NCI-H524 (cell line): ENCODE results near the gene FAM110D.
A peak's percentile ranks its signal among the peaks of the same experiment; 100 is the strongest.

Source experiments
- DNase-seq, 2 experiments: peaks; one replicate each; lab custom pipeline; 2025; lab: John Stamatoyannopoulos, UW

Gene FAM110D

GRCh38 chr1:26158908-26159742 is at the start of gene FAM110D:
FAM110D (plus strand) TSS chr1:26159079; CDS start chr1:26161292, 2,213 bp downstream.
- no peak for DNase-seq

GRCh38 chr1:26109229-26110164 is 49.4 kb upstream of the FAM110D start:
- DNase-seq: no peak

DNA sequence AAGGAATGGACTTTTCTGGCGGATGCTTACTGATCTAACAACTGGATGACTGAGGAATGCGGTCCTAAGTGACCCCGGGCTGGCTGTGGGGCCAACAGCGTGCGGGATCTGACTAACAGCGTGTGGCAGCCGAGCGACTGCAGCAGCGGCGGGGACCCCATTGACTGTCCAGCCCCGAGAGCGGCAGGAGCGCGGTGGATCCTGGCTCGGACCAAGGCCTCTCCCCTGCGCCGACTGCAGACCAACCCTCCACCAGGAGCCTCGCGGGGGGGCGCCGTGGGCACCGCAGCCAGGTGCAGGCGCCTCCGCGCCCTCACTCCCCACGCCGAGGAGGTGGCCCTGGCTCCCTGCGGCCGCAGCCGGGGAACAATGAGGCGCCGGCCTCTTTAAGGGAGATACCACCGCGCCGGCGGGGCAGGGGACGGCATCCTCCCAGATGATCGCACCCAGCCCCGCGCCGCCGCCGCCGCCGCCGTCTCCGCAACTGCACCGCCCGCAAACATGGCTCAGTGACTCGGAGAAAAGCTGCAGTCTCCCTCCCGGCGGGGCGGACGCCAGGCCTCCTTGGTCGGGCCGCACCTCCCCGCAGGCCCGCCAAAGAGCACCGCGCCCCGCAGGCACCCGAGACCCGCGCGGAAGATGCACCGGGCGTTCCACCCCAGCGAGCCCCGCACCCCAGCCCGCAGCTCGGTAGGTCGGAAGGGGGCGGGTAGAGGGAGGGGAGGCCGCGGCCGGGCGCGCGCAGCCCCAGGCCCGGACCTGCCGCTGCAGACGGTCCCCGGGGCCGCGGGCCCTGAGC is 47.9 kb upstream of the FAM110D start:
- peak; percentile 53 to 64 for DNase-seq

GRCh38 chr1:26111530-26112406 is 47.1 kb upstream of the FAM110D start, which contains the start of gene PDIK1L:
PDIK1L (plus strand) TSS chr1:26111824; CDS start chr1:26114309, 2,485 bp downstream.
- peak; percentile 77 to 94 for DNase-seq

- no peak for DNase-seq
These were observed 46.5 kb upstream of the FAM110D start for GRCh38 chr1:26112407-26112775.

DNA sequence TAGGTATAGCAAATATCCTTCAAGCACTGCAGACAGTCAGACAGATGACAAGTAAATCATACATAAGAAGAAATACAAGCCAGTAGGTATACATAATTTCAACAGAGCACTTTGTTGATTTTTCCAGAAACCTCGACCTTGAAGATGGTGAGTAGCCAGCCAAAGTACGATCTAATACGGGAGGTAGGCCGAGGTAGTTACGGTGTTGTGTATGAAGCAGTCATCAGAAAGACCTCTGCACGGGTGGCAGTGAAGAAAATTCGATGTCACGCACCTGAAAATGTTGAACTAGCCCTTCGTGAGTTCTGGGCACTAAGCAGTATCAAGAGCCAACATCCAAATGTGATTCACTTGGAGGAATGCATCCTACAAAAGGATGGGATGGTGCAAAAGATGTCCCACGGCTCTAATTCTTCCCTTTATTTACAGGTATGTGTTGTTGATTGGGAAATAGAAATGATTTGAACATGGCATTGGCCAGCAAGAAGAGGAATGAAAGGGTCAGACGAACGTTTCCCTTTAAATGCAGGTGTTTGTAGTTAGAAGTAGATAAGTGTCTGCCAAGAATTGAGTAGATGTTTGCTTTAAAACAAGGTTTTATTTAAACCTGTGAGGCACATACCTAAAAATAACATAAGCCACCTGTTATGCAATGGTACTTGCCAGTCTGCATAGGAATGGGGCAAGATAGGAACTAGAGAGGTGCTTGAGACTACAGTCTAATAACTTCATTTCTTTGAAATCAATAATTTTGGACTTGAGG is 44.5 kb upstream of the FAM110D start:
- DNase-seq: no peak

DNA sequence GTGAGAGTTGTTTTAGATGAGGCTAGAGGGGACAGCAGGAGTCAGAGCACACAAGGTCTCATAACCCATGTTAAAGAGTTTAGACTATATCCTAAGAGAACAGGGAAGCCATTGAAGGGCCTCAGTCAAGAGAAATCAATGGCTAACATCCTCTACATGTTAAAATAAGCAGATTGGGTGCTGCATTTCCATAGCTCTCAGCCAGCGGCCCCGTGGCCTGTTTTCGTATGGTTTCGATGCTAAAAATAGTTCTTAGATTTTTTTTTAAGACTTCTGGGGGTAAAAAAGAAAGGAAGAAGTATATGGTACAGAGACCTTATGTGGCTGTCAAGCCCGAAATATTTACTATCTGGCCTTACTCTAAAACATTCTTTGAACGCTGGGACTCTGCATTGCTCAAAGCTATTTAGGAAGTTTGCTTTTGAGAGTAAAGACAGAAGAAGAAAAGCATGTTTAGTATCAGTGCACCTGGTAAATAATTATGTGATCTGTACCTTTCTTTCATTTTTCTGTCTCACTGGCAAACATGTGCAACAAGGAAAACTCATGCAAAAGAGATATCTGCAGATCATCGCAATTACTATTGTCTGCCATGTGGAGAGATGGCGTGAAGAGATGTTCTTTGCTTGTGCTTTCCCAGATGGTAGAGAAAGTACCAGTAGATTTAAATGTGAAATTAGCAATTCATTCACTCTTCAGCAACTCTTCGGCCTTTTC is 38.8 kb upstream of the FAM110D start:
- DNase-seq: no peak

DNA sequence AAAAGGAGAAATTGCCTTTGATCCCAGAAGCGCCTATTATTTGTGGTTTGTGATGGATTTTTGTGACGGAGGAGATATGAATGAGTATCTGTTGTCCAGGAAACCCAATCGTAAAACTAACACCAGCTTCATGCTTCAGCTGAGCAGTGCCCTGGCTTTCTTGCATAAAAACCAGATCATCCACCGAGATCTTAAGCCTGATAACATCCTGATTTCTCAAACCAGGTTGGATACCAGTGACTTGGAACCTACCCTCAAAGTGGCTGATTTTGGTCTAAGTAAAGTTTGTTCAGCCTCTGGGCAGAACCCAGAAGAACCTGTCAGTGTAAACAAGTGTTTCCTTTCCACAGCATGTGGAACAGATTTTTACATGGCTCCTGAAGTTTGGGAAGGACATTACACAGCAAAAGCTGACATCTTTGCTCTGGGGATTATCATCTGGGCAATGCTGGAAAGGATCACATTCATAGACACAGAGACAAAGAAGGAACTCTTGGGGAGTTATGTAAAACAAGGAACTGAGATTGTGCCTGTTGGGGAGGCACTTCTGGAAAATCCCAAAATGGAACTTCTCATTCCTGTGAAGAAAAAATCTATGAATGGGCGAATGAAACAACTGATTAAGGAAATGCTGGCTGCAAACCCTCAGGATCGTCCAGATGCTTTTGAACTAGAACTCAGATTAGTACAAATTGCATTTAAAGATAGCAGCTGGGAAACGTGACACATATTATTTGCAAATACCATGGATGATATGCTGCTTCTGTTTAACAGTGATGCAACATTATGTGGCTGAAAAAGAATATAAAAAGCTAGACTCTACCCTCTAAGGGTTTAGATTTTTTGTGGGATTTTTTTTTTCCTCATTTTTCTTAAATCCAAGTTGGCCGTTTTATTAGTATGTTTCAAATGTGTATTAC is 36.8 kb upstream of the FAM110D start:
- no peak for DNase-seq

DNA sequence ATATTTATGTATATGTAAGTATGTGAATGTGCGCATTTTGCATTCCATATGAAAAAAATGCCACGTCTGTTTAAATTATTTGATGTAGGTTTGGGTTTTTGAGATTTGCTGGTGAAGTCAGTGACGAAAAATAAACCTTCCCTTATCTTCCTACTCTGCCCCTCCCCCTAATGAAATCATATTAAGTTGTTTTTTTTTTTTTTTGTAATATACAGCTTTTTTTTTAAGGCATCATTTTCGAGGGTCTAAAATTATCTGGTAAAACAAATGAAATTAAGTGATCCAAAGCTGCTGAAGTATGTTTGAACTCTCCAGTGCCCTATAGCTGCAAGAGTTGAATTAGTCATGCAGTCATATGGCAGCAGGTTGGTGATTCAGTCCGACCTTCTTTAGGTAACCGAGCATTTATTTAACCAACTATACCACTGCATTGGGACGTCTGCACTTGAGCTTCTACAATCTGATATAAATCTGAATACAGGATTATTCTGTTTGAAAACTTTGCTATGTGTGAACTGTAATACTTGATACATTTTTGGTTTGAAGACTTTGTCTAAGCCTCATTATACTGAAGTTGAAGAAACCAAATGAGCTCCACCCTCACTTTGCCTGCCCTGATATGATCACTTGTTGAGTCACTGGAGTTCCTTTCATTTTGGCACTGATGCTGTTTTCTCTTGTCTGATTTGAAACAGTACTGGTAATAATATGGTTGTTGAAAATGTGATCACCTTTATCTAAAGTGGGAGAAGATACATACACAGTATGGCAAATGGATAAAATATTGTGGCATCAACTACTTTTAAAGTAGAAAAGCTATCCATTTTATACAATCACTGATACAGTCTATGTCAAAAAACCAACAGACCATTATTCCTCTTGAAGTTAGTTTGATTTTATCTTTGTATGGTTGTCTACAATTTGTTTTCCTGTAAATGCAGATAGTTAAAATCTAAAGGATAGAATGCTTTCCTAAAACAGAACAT is 35.6 kb upstream of the FAM110D start:
- DNase-seq: no peak

DNA sequence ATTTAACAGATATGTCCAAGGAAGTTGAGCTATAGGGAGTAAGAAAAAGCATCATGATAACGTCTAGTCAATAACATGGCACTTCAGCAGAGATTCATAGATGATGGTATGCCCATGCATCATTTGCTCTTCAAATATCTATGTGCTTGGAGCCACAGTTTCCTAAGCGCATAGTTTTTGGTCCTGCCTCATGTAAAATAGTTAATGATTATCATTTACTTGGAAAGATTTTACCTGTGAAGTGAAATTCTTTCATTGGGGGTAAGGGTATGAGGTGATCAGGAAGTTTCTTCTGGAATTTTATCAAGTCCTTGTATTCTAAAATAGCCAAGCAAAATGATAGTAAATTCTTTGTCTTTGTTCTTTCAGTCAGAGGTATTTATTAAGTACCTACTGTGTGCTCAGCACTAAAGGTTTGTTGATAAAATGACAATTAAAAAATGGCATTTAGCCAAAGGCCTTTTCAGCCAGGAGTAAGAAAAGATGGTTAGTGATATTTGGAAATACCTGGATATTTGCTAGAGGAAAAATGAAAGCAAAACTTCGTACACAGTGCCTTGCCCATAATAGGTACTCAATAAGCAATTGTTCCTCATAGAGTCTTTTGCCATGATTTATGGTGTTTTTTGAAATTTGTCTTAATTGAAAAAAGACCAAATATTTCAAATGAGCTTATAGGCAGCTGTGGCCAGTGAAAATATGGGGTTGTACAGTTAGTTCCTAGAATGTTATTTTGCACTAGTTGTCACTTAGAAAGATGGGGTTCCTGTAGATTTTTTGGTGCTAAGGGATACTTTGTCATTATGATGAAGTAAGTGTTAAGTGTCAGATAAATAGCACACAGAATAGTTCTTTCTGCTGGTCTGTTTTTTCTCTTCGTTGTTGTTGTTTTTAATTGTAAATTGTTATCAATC is 34.2 kb upstream of the FAM110D start:
- DNase-seq: no peak

- DNase-seq: no peak
These were observed 33.5 kb upstream of the FAM110D start for GRCh38 chr1:26125382-26125781.

GRCh38 chr1:26125946-26126320 is 32.9 kb upstream of the FAM110D start:
- DNase-seq: no peak

DNA sequence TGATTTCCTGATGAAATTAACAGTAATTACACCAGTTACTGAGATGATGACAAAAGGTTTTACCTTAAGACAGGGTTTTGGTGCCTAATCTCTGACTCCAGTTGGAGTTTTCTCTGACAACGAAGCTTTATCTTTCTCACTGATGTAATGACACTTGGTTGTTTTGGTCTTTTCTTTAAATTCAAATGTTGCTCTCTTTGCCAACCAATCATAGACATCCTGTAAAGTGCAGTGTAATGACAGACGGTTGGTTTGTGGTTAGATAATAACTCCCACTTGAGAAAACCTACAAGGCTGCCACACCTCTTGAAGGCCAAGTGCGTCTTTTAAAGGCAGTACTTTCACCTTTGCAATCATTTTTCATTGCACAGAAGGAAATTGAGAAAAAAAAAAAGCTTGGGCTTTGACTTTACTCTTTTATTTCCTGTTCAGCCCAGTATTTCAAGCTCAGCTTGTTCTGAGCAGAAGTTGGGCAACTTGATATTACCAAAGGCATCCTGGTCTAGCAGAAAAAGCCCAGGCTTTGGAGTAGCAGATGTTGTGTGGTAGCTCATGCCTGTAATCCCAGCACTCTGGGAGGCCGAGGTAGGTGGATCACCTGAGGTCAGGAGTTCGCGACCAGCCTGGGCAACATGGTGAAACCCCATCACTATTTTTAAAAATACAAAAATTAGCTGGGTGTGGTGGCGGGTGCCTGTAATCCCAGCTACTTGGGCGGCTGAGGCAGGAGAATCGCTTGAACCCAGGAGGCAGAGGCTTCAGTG is 32.4 kb upstream of the FAM110D start:
- DNase-seq: peak; percentile 14 to 69

GRCh38 chr1:26127235-26128163 is 31.4 kb upstream of the FAM110D start:
- no peak for DNase-seq
